Measurements from ENCODE around the gene CYP2W1. TPM values are rescaled to one million over a fixed set of nuclear protein-coding genes. Genes with fewer than 3 reads are reported as not detected.

CYP2W1 gene
- polyA plus RNA-seq, 1 donor (not counting 4 experiments of a cell fraction or from before 2014, with no cell fraction given): 0.05 TPM

- Histone ChIP-seq H3K4me2 (ENCODE audit: control insufficient read depth, extremely low read depth, insufficient read depth, low read depth, low read length) (peak within 1 kb of the TSS; percentile 58), H3K9me1 (ENCODE audit: control insufficient read depth, extremely low read depth, insufficient read depth, low read length) (no peaks in the 10 kb centered on the region), H3K9ac (ENCODE audit: control insufficient read depth, extremely low read depth, insufficient read depth, low read length) (no peak within 1 kb of the TSS), H3K4me1 (ENCODE audit: control insufficient read depth, extremely low read depth, insufficient read depth, low read length) (no peaks in the 10 kb centered on the region), H4K20me1 (ENCODE audit: control insufficient read depth, extremely low read depth, insufficient read depth, low read length) (peaks cover 2% of the 10 kb centered on the region), H3K27me3 (ENCODE audit: control insufficient read depth, extremely low read depth, insufficient read depth, low read length) (peaks cover 16% of the 10 kb centered on the region), H2AFZ (ENCODE audit: control insufficient read depth, low read length) (no peak within 1 kb of the TSS), H3K27ac (ENCODE audit: control insufficient read depth, insufficient read depth, low read length) (no peak within 1 kb of the TSS), H3K4me3 (ENCODE audit: control insufficient read depth in 2 of 3, extremely low read depth in 1 of 3, insufficient read depth in 2 of 3, low read depth in 1 of 3, low read length in 3 of 3) (peak within 1 kb of the TSS; percentile 48 to 64 (median 52)), H3K9me3 (ENCODE audit: control insufficient read depth, low read depth, low read length) (no peaks in the 10 kb centered on the region), H3K79me2 (ENCODE audit: control insufficient read depth, insufficient read depth, low read length) (no peaks in the 10 kb centered on the region), H3K36me3 (ENCODE audit: control insufficient read depth in 2 of 2, extremely low read depth in 1 of 2, insufficient read depth in 2 of 2, low read length in 2 of 2) (no peaks in the 10 kb centered on the region)
- no peak for DNase-seq (ENCODE audit: low read depth, low spot score)
- no peak for TF ChIP-seq EZH2 (IDR thresholded peaks at IDR 0.05; ENCODE audit: low read length)
- peak in 2 of 3 experiments; percentile 21 to 76 for TF ChIP-seq CTCF (optimal IDR thresholded peaks at IDR 0.05 in 1 of 3, IDR thresholded peaks at IDR 0.05 in 1 of 3, conservative IDR thresholded peaks at IDR 0.05 in 1 of 3; ENCODE audit: extremely low read depth in 1 of 3, insufficient read depth in 2 of 3, low read length in 3 of 3)
- dilution Hi-C loops (cut with MboI; ENCODE audit: extremely low pct_ligation_motif_present, low sequenced_read_pairs): no loop called here
- FAIRE-seq: no peak
Measured at GRCh38 chr7:954330-955238, 28.4 kb upstream of the CYP2W1 start, which contains the start of gene ADAP1. Gene ADAP1, minus strand, starts transcription at chr7:954680. Its CDS starts 203 bp downstream, at chr7:954477.

GRCh38 chr7:956031-956430 lies 26.9 kb upstream of the CYP2W1 start:
- H3K4me1 ChIP-seq (ENCODE audit: control insufficient read depth, extremely low read depth, insufficient read depth, low read length): no peaks in the 10 kb centered on the region
- H3K27ac ChIP-seq (ENCODE audit: control insufficient read depth, insufficient read depth, low read length): no peak overlapping the region
- H3K9me3 ChIP-seq (ENCODE audit: control insufficient read depth, low read depth, low read length): no peaks in the 10 kb centered on the region
- no peak overlapping the region for H2AFZ ChIP-seq (ENCODE audit: control insufficient read depth, low read length)
- peaks cover 2% of the 10 kb centered on the region for H4K20me1 ChIP-seq (ENCODE audit: control insufficient read depth, extremely low read depth, insufficient read depth, low read length)
- H3K27me3 ChIP-seq (ENCODE audit: control insufficient read depth, extremely low read depth, insufficient read depth, low read length): peaks cover 16% of the 10 kb centered on the region
- TF ChIP-seq CTCF (optimal IDR thresholded peaks at IDR 0.05 in 1 of 3, IDR thresholded peaks at IDR 0.05 in 1 of 3, conservative IDR thresholded peaks at IDR 0.05 in 1 of 3; ENCODE audit: extremely low read depth in 1 of 3, insufficient read depth in 2 of 3, low read length in 3 of 3) (no peak), EZH2 (IDR thresholded peaks at IDR 0.05; ENCODE audit: low read length) (no peak)
- dilution Hi-C loops (cut with MboI; ENCODE audit: extremely low pct_ligation_motif_present, low sequenced_read_pairs): no loop called here
- H3K9me1 ChIP-seq (ENCODE audit: control insufficient read depth, extremely low read depth, insufficient read depth, low read length): no peaks in the 10 kb centered on the region
- H3K4me3 ChIP-seq (ENCODE audit: control insufficient read depth in 2 of 3, extremely low read depth in 1 of 3, insufficient read depth in 2 of 3, low read depth in 1 of 3, low read length in 3 of 3): no peak overlapping the region
- FAIRE-seq (no peak), DNase-seq (ENCODE audit: low read depth, low spot score) (no peak)
- H3K9ac ChIP-seq (ENCODE audit: control insufficient read depth, extremely low read depth, insufficient read depth, low read length): no peak overlapping the region
- H3K4me2 ChIP-seq (ENCODE audit: control insufficient read depth, extremely low read depth, insufficient read depth, low read depth, low read length): no peak overlapping the region
- no peaks in the 10 kb centered on the region for H3K79me2 ChIP-seq (ENCODE audit: control insufficient read depth, insufficient read depth, low read length)
- no peaks in the 10 kb centered on the region for H3K36me3 ChIP-seq (ENCODE audit: control insufficient read depth in 2 of 2, extremely low read depth in 1 of 2, insufficient read depth in 2 of 2, low read length in 2 of 2)
